ENCODE measurements around the gene GADL1. TPM values are rescaled to one million over a fixed set of nuclear protein-coding genes. Genes with fewer than 3 reads are reported as not detected.
A peak's percentile ranks its signal among the peaks of the same experiment; 100 is the strongest.

The GADL1 gene
- total RNA-seq, 1 donor from 2014 or later, result 3.1 TPM

DNA sequence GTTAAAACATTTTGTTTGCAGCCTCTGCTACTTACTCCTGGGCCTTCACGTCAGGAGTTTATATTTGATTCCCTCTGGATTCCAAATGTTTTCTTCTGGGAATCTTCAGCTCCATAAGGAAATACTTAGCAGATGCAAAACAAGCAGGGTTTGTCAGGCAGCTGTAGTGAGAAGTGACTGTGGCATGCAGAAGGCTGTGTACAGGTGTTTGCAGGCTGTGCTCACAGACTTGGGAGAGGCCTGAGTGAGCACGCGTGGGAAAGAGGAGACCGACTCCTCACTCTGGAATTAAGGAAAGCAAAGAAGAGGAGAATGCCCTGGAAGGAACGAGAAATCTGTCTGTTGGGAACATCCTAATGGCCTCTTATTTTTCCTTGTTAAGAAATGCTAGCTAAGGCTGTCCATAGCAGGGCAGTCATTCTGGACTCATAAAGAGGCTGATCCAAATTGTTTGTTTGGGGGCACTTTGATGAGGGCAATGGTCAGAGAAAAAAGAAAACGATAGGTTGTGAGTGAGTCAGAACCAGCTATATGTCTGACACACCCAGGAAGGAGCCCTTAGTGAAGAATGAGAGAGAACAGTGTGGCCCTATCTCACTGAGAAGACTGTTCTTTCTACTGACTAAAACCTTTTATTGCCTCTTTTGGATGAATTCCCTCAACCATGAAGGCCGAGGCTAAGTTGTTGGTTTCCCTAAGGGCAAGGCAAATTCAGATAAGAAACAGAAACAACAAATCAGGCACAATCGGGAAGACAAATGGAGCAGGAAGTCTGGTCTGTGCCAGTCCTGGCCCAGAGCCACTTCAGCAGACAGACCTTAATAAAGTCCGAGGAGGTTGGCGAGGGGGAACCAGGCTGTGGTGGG, 205.5 kb downstream of the GADL1 start:
- TF ChIP-seq CTCF (conservative IDR thresholded peaks at IDR 0.05), result no peak
- H3K27ac Mint-ChIP-seq, result peak overlapping the region; percentile 77
- H3K27me3 Mint-ChIP-seq, result no peaks in the 10 kb centered on the region
- no peaks in the 10 kb centered on the region for H3K9me3 Mint-ChIP-seq
- peaks cover 19% of the 10 kb centered on the region for H3K4me1 Mint-ChIP-seq (ENCODE audit: unreplicated experiment)
- H3K4me3 Mint-ChIP-seq, result peak overlapping the region; percentile 20
- H3K36me3 Mint-ChIP-seq, result peaks cover 34% of the 10 kb centered on the region
- DNase-seq (ENCODE audit: extremely low spot score, unreplicated experiment), result no peak

DNA sequence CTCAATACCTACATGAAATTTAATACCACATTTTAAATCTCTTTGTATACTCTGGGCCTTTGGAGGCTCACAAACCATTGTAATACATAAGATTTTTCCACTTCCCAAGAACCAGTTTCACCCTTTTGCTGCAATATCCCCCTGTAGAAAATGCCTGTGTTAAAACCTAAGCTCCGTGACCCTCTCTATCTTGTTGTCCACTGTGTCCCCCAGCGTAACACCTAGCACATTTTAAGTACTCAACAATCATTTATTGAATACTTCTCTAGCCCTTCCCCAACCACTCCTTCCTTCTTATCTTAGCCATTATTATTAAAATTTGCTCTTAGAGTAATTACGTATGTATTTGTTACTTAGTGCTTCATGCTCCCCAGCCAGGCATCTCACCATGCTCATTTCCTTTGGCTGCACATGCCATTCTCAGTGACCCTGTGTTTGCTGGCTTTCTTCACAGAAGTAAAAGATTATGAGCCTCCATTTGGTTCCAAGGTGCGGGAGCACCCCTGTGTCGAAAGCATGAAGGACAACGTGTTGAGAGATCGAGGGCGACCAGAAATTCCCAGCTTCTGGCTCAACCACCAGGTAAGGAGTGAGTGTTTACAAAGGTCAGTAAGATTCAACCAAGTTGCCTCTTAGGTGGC, 206.4 kb downstream of the GADL1 start:
- DNase-seq (ENCODE audit: extremely low spot score, unreplicated experiment), result no peak
- no peak overlapping the region for H3K4me3 Mint-ChIP-seq
- H3K27ac Mint-ChIP-seq, result no peak overlapping the region
- no peaks in the 10 kb centered on the region for H3K9me3 Mint-ChIP-seq
- H3K4me1 Mint-ChIP-seq (ENCODE audit: unreplicated experiment), result peaks cover 20% of the 10 kb centered on the region
- H3K36me3 Mint-ChIP-seq, result peaks cover 37% of the 10 kb centered on the region
- TF ChIP-seq CTCF (conservative IDR thresholded peaks at IDR 0.05), result no peak
- H3K27me3 Mint-ChIP-seq, result no peaks in the 10 kb centered on the region

DNA sequence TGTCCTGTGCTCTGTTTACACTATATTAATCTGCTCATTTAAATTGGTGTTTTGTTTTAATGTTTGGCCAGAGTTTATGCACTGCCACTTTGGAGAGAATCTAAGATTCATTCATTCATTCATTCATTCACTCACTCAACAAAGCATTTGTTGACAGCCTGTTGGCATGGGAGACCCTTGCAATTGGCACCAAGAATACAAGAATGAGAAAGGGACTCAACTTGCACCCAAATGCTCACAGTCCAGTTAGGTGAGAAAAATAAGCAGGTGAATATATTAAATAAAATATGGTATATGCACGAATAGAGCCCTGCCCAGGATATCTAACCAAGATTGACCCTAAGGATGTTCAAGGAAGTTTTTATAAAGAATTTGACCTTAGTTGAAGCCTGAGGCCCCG, 207.7 kb downstream of the GADL1 start:
- Mint-ChIP-seq H3K36me3 (peaks cover 38% of the 10 kb centered on the region), H3K27me3 (no peaks in the 10 kb centered on the region), H3K4me1 (ENCODE audit: unreplicated experiment) (peaks cover 20% of the 10 kb centered on the region), H3K4me3 (no peak overlapping the region), H3K9me3 (no peaks in the 10 kb centered on the region), H3K27ac (no peak overlapping the region)
- DNase-seq (ENCODE audit: extremely low spot score, unreplicated experiment), result no peak
- TF ChIP-seq CTCF (conservative IDR thresholded peaks at IDR 0.05), result no peak

GRCh38 chr3:30686176-30686575, 208.3 kb downstream of the GADL1 start:
- peaks cover 27% of the 10 kb centered on the region for H3K4me1 Mint-ChIP-seq (ENCODE audit: unreplicated experiment)
- H3K27ac Mint-ChIP-seq, result no peak overlapping the region
- no peaks in the 10 kb centered on the region for H3K27me3 Mint-ChIP-seq
- no peak for DNase-seq (ENCODE audit: extremely low spot score, unreplicated experiment)
- H3K4me3 Mint-ChIP-seq, result no peak overlapping the region
- H3K9me3 Mint-ChIP-seq, result no peaks in the 10 kb centered on the region
- no peak for TF ChIP-seq CTCF (conservative IDR thresholded peaks at IDR 0.05)
- H3K36me3 Mint-ChIP-seq, result peaks cover 42% of the 10 kb centered on the region

GRCh38 chr3:30685267-30685667, 209.2 kb downstream of the GADL1 start:
- no peak for DNase-seq (ENCODE audit: extremely low spot score, unreplicated experiment)
- H3K27ac Mint-ChIP-seq, result peak overlapping the region; percentile 6
- H3K4me3 Mint-ChIP-seq, result no peak overlapping the region
- H3K36me3 Mint-ChIP-seq, result peaks cover 44% of the 10 kb centered on the region
- TF ChIP-seq CTCF (conservative IDR thresholded peaks at IDR 0.05), result no peak
- peaks cover 36% of the 10 kb centered on the region for H3K4me1 Mint-ChIP-seq (ENCODE audit: unreplicated experiment)
- H3K27me3 Mint-ChIP-seq, result no peaks in the 10 kb centered on the region
- no peaks in the 10 kb centered on the region for H3K9me3 Mint-ChIP-seq
